Measurements from ENCODE around the gene SIGLEC5. TPM values are rescaled to one million over a fixed set of nuclear protein-coding genes. Genes with fewer than 3 reads are reported as not detected.

SIGLEC5 gene
- total and polyA plus RNA-seq, 10 donors: 5.9 to 12.9 (median 9.8) TPM; not detected in 5

GRCh38 chr19:51607920-51608562, 22.2 kb downstream of the SIGLEC5 start:
- Histone ChIP-seq H3K9me3 (peaks cover 0 to 8% (median 0%) of the 10 kb centered on the region in 8 donors), H3K27me3 (replicated peaks in 1 of 7) (peaks cover 0 to 3% (median 0%) of the 10 kb centered on the region in 7 donors), H3K4me1 (peaks cover 4 to 28% (median 18%) of the 10 kb centered on the region in 6 donors), H3K27ac (peak overlapping the region in 5 of 8 donors; percentile 2 to 60 (median 52)), H3K4me3 (no peak overlapping the region), H3K36me3 (peaks cover 0 to 28% (median 0%) of the 10 kb centered on the region in 6 donors)
- DNase-seq: peak; percentile 94
- 23 to 36% (median 27%) methylated on average over 13 of the region's 13 CpGs for WGBS, 5 donors
- intact Hi-C loops (cut with DNase I; ENCODE audit: low total_unique reads): no loop called here
- TF ChIP-seq CTCF (IDR thresholded peaks at IDR 0.05 in 8 of 11, conservative IDR thresholded peaks at IDR 0.05 in 3 of 11): peak; percentile 14 to 75 (median 54)
- TF ChIP-seq POLR2AphosphoS5 (IDR thresholded peaks at IDR 0.05): peak in 2 of 3 donors; percentile 30 to 63
- TF ChIP-seq POLR2A (IDR thresholded peaks at IDR 0.05): no peak

- peak overlapping the region in 6 of 8 donors; percentile 2 to 70 (median 54) for H3K27ac ChIP-seq
- WGBS, 5 donors: 34 to 52% (median 43%) methylated on average over 6 of the region's 6 CpGs
- DNase-seq: peak; percentile 83
- no peak overlapping the region for H3K4me3 ChIP-seq
- peaks cover 4 to 36% (median 18%) of the 10 kb centered on the region in 6 donors for H3K4me1 ChIP-seq
- intact Hi-C loops (cut with DNase I; ENCODE audit: low total_unique reads): no loop called here
- peaks cover 0 to 18% (median 0%) of the 10 kb centered on the region in 6 donors for H3K36me3 ChIP-seq
- H3K9me3 ChIP-seq: no peaks in the 10 kb centered on the region
- TF ChIP-seq CTCF (IDR thresholded peaks at IDR 0.05 in 8 of 11, conservative IDR thresholded peaks at IDR 0.05 in 3 of 11) (no peak), POLR2AphosphoS5 (IDR thresholded peaks at IDR 0.05) (peak in 2 of 3 donors; percentile 9 to 54), POLR2A (IDR thresholded peaks at IDR 0.05) (no peak)
- no peaks in the 10 kb centered on the region for H3K27me3 ChIP-seq (replicated peaks in 1 of 7)
Observed at GRCh38 chr19:51607077-51607476, 23.1 kb downstream of the SIGLEC5 start.

GRCh38 chr19:51602189-51602854, 27.9 kb downstream of the SIGLEC5 start:
- no peaks in the 10 kb centered on the region for H3K36me3 ChIP-seq
- peaks cover 0 to 33% (median 8%) of the 10 kb centered on the region in 7 donors for H3K27me3 ChIP-seq (replicated peaks in 1 of 7)
- H3K27ac ChIP-seq: peak overlapping the region in 4 of 8 donors; percentile 66 to 82 (median 74)
- DNase-seq: no peak
- peaks cover 2 to 45% (median 10%) of the 10 kb centered on the region in 6 donors for H3K4me1 ChIP-seq
- intact Hi-C loops (cut with DNase I; ENCODE audit: low total_unique reads): no loop called here
- WGBS, 5 donors: 69 to 85% (median 80%) methylated on average over 20 of the region's 20 CpGs
- peaks cover 0 to 7% (median 0%) of the 10 kb centered on the region in 8 donors for H3K9me3 ChIP-seq
- peak overlapping the region in 3 of 8 donors; percentile 29 to 61 (median 39) for H3K4me3 ChIP-seq
- no peak for TF ChIP-seq POLR2A (IDR thresholded peaks at IDR 0.05)
- peak in 2 of 11 experiments; percentile 6 to 10 for TF ChIP-seq CTCF (IDR thresholded peaks at IDR 0.05 in 8 of 11, conservative IDR thresholded peaks at IDR 0.05 in 3 of 11)
- TF ChIP-seq POLR2AphosphoS5 (IDR thresholded peaks at IDR 0.05): no peak

Measured in spleen (tissue), 11 donors.